ENCODE measurements around the gene SPAG16.

Gene SPAG16

DNA sequence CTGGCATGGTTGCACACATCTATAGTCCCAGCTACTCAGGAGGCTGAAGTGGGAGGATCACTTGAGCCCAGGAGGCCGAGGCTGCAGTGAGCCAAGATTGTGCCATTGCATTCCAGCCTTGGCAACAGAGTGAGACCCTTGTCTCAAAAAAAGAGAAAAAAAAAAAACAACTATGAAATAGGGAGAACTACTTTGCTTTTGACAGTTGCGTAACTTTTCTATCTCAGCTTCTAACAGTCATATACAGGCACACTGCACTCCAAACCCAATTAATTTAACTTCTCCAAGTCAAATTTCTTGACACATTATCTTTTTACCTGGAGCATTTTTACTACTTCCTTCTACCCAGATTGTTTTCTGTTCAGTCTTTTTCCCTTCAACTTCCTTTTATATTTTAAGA, 1102.5 kb downstream of the SPAG16 start:
- no peak for DNase-seq (ENCODE audit: low spot score)

- DNase-seq (ENCODE audit: low spot score), result no peak
Measured at GRCh38 chr2:214389334-214389733, 1105.1 kb downstream of the SPAG16 start.

- no peak for DNase-seq (ENCODE audit: low spot score)
Measured at GRCh38 chr2:214393796-214394195, 1109.5 kb downstream of the SPAG16 start.

DNA sequence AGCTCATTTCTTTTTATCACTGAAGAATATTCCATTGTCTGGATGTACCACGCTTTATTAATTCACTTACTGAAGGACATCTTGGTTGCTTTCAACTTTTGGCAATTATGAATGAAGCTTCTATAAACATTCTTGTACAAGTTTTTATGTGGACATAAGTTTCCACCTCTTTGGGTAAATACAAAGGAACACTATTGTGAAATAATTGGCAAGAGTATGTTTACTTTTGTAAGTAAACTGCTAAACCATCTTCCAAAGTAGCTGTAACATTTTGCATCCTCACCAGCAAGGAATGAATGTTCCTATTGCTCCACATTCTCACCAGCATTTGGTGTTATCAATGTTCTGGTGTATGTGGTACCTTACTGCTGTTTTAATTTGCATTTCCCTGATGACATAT, 1110.8 kb downstream of the SPAG16 start:
- no peak for DNase-seq (ENCODE audit: low spot score)

GRCh38 chr2:214401580-214401979, 1117.3 kb downstream of the SPAG16 start:
- DNase-seq (ENCODE audit: low spot score), result no peak

- no peak for DNase-seq (ENCODE audit: low spot score)
Measured at GRCh38 chr2:214410128-214410775, 1126.0 kb downstream of the SPAG16 start.

DNA sequence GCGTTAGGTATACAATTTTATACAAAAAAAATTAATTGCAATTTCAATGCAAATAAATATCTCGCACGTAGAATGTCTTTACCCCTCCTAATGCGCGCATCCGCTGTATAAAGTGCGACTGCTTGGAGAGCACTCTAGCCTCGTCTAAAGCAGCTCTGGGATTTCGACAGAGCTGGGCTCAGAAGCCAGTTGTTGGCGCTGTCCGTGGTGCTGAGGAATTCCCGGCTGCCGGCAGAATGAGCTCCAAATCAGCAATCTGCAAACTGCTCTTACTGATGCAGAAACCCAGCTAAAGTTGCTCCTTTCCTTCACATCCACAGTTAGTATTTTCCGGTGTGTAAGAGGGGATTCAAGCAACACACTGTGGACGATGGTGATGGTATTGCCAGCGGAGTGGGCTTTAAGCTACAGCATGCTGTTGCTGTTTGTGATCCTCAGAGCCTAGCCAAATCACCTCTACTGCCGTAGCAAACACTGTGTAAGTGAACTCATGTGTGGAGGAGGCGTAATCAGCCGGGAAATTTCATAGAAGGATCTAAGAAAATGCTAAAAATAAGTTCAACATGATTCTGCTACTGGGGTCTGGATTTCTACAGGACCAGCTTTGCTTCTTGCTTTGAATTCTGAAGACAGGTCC, 1126.8 kb downstream of the SPAG16 start, which contains the start of gene VWC2L:
VWC2L (plus strand) TSS at position 137 of the 637 bp plus-strand sequence. CDS start 3,140 bp downstream, outside the sequence.
- DNase-seq (ENCODE audit: low spot score), result peak; percentile 80

GRCh38 chr2:214412679-214413078, 1128.4 kb downstream of the SPAG16 start:
- no peak for DNase-seq (ENCODE audit: low spot score)

- DNase-seq (ENCODE audit: low spot score), result no peak
Measured at GRCh38 chr2:214436470-214436869, 1152.2 kb downstream of the SPAG16 start.

GRCh38 chr2:214450118-214450894, 1166.0 kb downstream of the SPAG16 start:
- DNase-seq (ENCODE audit: low spot score), result no peak

DNA sequence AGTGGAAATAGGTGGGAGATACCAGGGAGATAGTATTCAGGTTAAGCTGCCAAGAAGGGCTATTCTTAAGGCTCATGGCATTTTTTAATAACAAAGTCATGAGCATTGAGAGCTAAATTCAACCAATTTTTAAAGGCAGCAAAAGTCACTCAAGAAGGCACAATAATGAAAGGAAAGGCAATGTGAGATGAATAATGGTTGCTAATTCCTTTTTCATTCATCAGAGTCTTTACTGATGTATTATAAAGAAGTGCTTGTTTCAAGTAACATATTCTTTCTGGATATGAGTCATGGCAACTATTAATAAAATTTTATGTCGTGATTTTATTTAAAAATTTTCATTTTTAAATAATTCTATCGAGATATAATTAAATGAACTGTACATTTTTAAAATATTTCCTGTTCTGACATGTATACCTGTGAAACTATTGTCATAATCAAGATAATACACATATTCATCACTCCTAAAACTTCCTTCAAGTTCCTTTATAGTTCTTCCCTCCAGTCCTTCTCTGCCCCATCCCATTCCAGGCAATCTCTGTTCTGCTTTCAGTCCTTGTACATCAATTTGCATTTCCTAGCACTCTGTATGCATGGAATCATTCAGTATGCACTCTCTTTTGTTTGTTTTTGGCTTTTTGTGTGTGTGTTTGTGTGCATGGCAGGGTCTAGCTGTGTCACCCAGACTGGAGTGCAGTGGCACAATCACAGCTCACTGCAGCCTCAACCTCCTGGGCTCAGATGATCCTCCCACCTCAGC, 1167.4 kb downstream of the SPAG16 start:
- no peak for DNase-seq (ENCODE audit: low spot score)

All from left forelimb (tissue), 1 donor.